VCaP (cell line): ENCODE data around the gene CD2AP.

Experiments
- H3K27ac ChIP-seq: fragments of 450-650 bp; 2 replicates; pipeline ENCODE4 v1.5.1; 2017
- TF ChIP-seq, protein P1 (sequence below): fragments of 450-650 bp; conservative IDR thresholded peaks from 2 replicates; pipeline ENCODE4 v1.5.1; 2017; ENCODE audit warnings: mild to moderate bottlenecking, moderate library complexity

CD2AP gene

DNA sequence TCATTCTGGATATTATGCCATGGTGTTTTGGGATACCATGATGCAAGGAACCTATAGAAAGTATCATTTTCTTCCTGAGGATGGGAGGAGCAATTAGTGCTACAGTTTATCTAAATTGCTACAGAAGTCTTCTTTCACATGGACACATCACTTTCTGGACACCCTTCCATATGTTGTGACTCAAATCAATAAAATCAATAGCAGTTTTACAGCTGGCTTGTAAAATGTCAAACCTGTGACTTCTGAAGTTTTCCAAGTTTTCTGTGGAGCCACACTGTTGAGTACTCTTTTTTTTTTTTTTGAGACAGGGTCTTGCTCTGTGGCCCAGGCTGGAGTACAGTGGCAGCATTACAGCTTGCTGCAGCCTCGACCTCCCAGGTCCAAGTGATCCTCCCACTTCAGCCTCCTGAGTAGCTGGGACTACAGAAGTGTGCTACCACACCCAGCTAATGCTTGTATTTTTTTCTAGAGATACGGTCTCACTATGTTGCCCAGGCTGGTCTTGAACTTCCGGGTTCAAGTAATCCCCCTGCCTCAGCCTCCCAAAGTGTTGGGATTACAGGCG is 24.1 kb upstream of the CD2AP start:
- H3K27ac ChIP-seq: no peak overlapping the region
- TF ChIP-seq, protein P1, sequence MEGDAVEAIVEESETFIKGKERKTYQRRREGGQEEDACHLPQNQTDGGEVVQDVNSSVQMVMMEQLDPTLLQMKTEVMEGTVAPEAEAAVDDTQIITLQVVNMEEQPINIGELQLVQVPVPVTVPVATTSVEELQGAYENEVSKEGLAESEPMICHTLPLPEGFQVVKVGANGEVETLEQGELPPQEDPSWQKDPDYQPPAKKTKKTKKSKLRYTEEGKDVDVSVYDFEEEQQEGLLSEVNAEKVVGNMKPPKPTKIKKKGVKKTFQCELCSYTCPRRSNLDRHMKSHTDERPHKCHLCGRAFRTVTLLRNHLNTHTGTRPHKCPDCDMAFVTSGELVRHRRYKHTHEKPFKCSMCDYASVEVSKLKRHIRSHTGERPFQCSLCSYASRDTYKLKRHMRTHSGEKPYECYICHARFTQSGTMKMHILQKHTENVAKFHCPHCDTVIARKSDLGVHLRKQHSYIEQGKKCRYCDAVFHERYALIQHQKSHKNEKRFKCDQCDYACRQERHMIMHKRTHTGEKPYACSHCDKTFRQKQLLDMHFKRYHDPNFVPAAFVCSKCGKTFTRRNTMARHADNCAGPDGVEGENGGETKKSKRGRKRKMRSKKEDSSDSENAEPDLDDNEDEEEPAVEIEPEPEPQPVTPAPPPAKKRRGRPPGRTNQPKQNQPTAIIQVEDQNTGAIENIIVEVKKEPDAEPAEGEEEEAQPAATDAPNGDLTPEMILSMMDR: no peak

DNA sequence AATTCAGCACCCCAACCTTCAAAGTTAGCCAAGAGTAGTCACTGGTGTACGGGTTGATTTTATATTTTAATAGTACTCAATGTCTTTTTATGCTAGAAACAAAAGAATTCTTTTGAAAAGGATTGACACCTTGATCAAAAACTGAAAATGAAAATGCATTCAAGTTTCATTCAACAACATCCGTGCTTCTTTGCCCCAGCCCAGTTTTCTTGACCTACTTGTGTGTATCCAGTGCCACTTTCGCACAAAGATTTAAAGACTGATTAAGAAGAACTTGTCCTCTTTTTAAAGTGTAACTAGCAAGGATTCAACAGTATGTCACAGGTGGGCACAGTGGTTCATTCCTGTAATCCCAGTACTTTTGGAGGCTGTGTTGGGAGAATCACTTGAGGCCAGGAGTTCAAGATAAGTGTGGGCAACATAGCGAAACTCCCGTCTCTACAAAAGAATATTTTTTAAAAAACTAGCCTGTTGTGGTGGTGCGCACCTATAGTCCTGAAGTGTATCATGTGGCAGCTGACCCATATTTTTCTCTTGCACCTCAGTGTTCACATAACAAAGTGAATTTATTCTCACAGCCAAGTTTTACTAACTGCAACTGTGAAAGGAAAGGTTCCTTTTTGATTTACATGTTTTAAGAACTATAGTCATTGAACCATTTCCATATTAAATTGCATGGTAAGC is 22.7 kb upstream of the CD2AP start:
- H3K27ac ChIP-seq: peak overlapping the region; percentile 10; the same call in 1 of the 2 replicates
- TF ChIP-seq, protein P1: no peak

DNA sequence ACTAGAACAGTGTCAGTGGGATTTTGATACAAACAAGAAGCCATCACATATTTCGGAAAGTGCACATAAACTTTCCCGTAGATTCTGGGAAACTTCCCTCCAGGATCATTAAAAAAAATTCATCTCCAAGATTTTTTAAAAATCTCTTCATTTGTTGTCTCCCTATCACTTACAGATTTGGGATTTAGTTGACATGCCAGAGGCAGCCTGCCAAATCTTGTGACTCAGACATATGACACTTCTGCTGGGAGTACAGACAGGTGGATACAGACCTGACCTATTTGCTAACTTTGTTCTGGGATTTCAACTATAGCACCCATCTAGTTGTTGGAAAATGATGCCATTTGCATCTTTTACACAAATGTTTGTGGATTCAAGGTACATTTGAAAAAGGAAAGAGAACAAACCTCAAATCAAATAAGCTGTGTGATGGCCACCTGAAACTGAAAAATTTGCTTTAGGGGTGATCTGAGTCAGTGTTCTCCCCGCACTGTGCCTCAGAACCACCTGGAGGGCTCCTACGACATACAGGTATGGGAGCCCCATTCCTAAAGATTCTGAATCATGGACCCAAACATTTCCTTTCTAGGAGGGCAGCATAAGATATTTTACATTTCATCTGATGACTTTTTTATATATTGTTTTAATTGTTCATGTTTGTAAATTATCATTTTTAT is 21.9 kb upstream of the CD2AP start:
- TF ChIP-seq, protein P1: no peak
- peak overlapping the region; percentile 10; the same call in 1 of the 2 replicates for H3K27ac ChIP-seq

DNA sequence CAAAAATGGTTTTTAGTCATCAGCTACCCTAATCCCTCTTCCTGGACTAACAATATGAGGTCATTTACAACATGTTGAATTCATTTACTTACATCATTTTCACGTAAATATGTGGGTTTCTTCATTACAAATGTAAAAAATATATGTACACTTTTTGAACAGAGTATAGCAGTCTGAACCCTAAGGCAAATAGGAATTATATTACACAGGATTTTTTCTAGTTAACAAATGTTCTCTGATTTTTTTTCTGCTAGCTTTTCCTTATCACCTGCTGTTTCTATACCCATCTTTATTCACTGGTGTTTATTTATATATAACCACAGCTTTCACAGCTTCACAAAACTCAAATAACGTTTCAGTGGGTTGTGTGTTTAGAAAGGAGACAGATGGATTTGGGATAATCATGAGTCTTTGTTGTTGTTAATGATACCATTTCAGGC is 21.0 kb upstream of the CD2AP start:
- TF ChIP-seq, protein P1: no peak
- no peak overlapping the region; the same call in 1 of the 2 replicates for H3K27ac ChIP-seq

DNA sequence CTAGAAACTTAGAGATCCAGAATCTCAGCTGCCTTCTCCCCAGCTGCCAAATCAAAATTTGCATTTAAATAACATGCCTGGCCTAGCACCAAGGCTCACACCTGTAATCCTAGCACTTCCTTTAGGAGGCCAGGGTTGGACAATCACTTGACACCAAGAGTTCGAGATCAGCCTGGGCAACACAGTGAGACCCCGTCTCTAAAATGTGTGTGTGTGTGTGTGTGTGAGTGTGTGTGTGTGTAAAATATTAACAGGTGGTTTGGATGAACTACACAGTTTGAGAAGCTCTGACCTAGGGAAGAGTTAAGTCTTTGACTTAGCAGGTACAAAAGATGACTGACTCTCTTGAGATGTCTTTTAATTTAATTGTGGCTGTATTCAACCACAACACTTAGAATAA is 20.2 kb upstream of the CD2AP start:
- TF ChIP-seq, protein P1: no peak
- H3K27ac ChIP-seq: 0 out of 2 replicates have a peak overlapping the region, but pooled peaks have one; percentile 93

DNA sequence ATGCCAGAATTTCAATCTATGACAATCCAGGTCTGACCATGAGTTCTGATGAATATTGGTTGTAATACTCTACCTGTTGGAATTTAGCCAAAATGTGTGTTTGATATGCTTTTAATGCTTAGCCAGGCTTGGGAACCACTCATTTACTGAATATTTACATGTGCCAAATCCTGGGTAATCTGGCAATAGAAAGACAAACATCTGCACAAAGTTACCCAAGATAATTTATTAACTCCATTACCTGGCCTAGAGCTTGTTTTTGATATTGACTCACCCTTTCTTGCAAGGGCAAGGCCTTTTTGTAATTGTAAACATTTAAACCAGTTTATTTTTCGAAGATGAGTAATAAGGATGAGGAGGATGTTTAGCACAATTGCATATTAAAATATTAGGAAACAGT is 13.5 kb upstream of the CD2AP start:
- H3K27ac ChIP-seq: peak overlapping the region; percentile 93
- TF ChIP-seq, protein P1: no peak

DNA sequence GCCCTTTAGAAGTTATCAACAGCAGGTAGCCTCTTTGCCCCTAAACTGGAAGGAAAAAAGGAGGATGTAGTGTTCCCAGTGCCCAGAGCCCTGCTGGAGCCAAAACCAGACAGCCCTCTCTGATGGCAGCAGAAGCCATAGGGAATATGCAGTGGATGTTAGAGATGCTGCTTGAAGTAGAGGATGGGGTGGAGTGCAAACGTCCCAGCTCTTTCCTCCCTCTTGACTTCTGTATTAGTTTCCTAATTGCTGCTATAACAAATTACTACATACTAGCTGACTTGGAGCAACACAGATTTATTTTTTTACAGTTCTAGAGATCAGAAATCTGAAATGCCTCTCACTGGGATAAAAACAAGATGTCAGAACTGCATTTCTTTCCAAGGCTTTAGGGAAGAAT is 12.5 kb upstream of the CD2AP start:
- peak overlapping the region; percentile 93 for H3K27ac ChIP-seq
- TF ChIP-seq, protein P1: no peak
